ENCODE measurements around the gene MEGF11. TPM values are rescaled to one million over a fixed set of nuclear protein-coding genes. Genes with fewer than 3 reads are reported as not detected.

MEGF11 gene
- total RNA-seq, 1 donor from 2014 or later, result 0.60 TPM

DNA sequence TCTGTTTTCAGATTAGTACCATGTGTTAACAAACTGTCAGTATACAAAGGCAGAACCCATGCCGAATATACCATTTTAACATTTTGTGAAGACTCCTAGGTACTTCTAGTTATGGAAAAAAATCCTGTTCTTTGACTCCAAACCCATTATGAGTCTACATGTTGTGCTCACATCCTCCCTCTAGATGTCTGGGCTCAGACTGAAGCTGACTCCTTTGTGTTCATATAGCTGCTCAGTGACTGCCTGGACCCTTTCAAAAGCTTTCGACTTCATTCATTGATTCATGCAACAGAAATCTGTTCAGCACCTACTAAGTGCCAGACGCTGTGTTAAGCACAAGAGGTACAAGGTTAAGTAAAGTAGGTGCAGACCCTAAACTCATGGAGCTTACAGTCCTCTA is 60.5 kb downstream of the MEGF11 start:
- H3K9me3 Mint-ChIP-seq (ENCODE audit: low read depth), result no peaks in the 10 kb centered on the region

DNA sequence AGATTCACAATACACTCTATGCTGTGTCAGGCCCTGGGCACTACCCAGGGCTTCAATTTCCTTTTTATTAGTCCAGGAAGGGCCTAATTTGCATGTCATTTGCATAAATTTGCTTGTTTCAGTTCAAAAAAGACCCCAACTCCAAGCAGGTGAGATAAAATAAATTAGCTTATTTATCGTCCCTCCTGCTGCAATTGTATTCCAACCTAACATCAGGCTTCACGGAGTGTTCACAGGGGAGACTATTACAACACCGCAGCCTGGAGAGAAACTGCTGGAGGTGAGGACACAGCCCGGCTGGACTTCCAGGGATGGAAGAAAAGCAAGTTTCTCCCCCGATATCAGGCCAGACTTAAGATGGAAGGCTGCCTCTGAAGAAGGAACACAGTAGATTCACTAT is 62.8 kb downstream of the MEGF11 start:
- Mint-ChIP-seq H3K27ac (no peak overlapping the region), H3K4me3 (ENCODE audit: low read depth) (no peak overlapping the region), H3K27me3 (peaks cover 23% of the 10 kb centered on the region), H3K36me3 (ENCODE audit: insufficient read depth) (no peaks in the 10 kb centered on the region), H3K4me1 (ENCODE audit: low read depth) (no peaks in the 10 kb centered on the region), H3K9me3 (ENCODE audit: low read depth) (no peaks in the 10 kb centered on the region)
- TF ChIP-seq, protein P1, sequence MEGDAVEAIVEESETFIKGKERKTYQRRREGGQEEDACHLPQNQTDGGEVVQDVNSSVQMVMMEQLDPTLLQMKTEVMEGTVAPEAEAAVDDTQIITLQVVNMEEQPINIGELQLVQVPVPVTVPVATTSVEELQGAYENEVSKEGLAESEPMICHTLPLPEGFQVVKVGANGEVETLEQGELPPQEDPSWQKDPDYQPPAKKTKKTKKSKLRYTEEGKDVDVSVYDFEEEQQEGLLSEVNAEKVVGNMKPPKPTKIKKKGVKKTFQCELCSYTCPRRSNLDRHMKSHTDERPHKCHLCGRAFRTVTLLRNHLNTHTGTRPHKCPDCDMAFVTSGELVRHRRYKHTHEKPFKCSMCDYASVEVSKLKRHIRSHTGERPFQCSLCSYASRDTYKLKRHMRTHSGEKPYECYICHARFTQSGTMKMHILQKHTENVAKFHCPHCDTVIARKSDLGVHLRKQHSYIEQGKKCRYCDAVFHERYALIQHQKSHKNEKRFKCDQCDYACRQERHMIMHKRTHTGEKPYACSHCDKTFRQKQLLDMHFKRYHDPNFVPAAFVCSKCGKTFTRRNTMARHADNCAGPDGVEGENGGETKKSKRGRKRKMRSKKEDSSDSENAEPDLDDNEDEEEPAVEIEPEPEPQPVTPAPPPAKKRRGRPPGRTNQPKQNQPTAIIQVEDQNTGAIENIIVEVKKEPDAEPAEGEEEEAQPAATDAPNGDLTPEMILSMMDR (IDR thresholded peaks at IDR 0.05; ENCODE audit: unreplicated experiment), result no peak
- DNase-seq (ENCODE audit: low spot score, unreplicated experiment), result no peak

More for the DNA sequence above, 60.5 kb downstream of the MEGF11 start:
- H3K27me3 Mint-ChIP-seq, result peaks cover 8% of the 10 kb centered on the region
- H3K4me3 Mint-ChIP-seq (ENCODE audit: low read depth), result no peak overlapping the region
- no peaks in the 10 kb centered on the region for H3K36me3 Mint-ChIP-seq (ENCODE audit: insufficient read depth)
- no peaks in the 10 kb centered on the region for H3K4me1 Mint-ChIP-seq (ENCODE audit: low read depth)
- H3K27ac Mint-ChIP-seq, result no peak overlapping the region
- DNase-seq (ENCODE audit: low spot score, unreplicated experiment), result no peak
- TF ChIP-seq, protein P1 (IDR thresholded peaks at IDR 0.05; ENCODE audit: unreplicated experiment), result no peak

DNA sequence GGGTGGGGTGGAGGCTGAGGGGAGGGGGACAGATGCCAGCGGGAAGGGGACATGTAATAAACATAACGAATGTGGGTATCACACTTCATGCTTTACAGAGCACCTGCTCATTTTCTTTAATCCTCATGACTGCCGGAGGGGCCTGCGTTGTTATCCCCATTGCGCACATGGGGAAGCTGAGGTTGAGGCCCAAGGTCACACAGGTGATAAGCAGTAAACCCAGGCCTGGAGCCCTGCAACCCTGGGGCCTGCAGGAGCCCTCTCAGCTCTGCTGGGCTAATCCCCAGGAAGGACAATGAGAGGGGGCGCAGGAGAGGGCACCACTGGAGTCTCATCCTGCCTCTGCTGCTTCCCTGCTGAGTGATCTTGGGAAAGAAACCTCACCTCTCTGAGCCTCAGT is 64.3 kb downstream of the MEGF11 start:
- Mint-ChIP-seq H3K4me3 (ENCODE audit: low read depth) (no peak overlapping the region), H3K4me1 (ENCODE audit: low read depth) (no peaks in the 10 kb centered on the region), H3K36me3 (ENCODE audit: insufficient read depth) (no peaks in the 10 kb centered on the region), H3K27me3 (peaks cover 36% of the 10 kb centered on the region), H3K9me3 (ENCODE audit: low read depth) (no peaks in the 10 kb centered on the region), H3K27ac (no peak overlapping the region)
- TF ChIP-seq, protein P1 (IDR thresholded peaks at IDR 0.05; ENCODE audit: unreplicated experiment), result no peak
- no peak for DNase-seq (ENCODE audit: low spot score, unreplicated experiment)

DNA sequence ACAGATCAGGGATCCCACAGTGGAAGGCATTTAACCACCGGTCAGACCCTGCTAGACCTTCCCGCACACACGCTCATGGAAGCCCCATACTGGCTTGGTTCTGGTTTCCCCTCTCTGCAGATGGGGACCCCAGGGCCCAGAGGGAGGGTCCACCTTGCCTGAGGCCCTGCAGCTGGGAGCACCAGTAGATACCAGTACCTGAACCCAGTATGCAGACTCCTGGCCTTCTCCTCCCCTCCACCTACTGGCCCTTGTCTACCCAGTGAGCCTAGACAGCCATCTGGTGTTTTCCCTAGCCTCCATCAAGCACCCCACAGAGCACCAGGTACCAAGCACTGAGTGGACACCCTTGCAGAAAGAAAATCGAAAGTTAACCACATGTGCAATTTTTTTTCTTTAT is 65.1 kb downstream of the MEGF11 start:
- DNase-seq (ENCODE audit: low spot score, unreplicated experiment), result no peak
- no peaks in the 10 kb centered on the region for H3K9me3 Mint-ChIP-seq (ENCODE audit: low read depth)
- H3K36me3 Mint-ChIP-seq (ENCODE audit: insufficient read depth), result no peaks in the 10 kb centered on the region
- H3K27me3 Mint-ChIP-seq, result peaks cover 44% of the 10 kb centered on the region
- no peaks in the 10 kb centered on the region for H3K4me1 Mint-ChIP-seq (ENCODE audit: low read depth)
- H3K27ac Mint-ChIP-seq, result no peak overlapping the region
- TF ChIP-seq, protein P1 (IDR thresholded peaks at IDR 0.05; ENCODE audit: unreplicated experiment), result no peak
- H3K4me3 Mint-ChIP-seq (ENCODE audit: low read depth), result no peak overlapping the region

DNA sequence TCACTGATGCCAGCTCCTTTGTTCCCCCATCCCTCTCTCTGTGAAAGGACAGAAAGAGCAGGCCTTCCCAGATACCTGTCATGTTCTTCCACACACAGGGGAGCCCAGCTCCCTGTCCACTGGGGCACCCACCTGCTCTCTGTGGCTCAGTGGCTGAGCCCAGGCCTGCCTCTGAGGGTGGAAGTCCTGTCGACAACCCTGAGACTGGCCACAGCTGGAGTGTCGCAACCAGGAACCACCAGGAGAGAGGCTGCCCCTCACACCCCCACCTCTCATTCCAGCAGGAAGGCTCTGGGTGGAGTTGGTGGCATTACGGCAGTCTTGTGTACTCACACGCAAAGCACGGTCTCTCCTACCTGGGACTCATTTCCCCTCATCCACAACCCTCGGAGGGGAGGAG is 66.3 kb downstream of the MEGF11 start:
- H3K36me3 Mint-ChIP-seq (ENCODE audit: insufficient read depth), result no peaks in the 10 kb centered on the region
- no peak overlapping the region for H3K4me3 Mint-ChIP-seq (ENCODE audit: low read depth)
- no peaks in the 10 kb centered on the region for H3K9me3 Mint-ChIP-seq (ENCODE audit: low read depth)
- no peak overlapping the region for H3K27ac Mint-ChIP-seq
- no peaks in the 10 kb centered on the region for H3K4me1 Mint-ChIP-seq (ENCODE audit: low read depth)
- peaks cover 47% of the 10 kb centered on the region for H3K27me3 Mint-ChIP-seq
- TF ChIP-seq, protein P1 (IDR thresholded peaks at IDR 0.05; ENCODE audit: unreplicated experiment), result no peak
- DNase-seq (ENCODE audit: low spot score, unreplicated experiment), result no peak
